HepG2 (cell line): ENCODE measurements around the gene CTRB2. TPM values are rescaled to one million over a fixed set of nuclear protein-coding genes. Genes with fewer than 3 reads are reported as not detected.
A peak's percentile ranks its signal among the peaks of the same experiment; 100 is the strongest.

ENCODE experiments used
- ATAC-seq: fragments of 200-7000 bp; cut with Tn5 transposase; 3 replicates; pipeline ENCODE4 v1.9.1; 2020; ENCODE audit warnings: mild to moderate bottlenecking, moderate library complexity
- BruUV-seq: library from RNA; stranded (reverse); fragments of 400-500 nt; replicated peaks from 2 replicates; lab custom pipeline; 2021; lab: Mats Ljungman, UMichigan
- CTCF ChIA-PET: fragments of 300-600 bp; formaldehyde crosslinking; extraction: SDS; loops from one replicate; lab custom pipeline; 2021; ENCODE audit warnings: low total read pairs, inconsistent platforms, low intra/inter-chr PET ratio; lab: Yijun Ruan, JAX
- POLR2A ChIA-PET: fragments of 350-600 bp; sonication (Branson Sonifier 250); formaldehyde crosslinking; loops from one replicate; lab custom pipeline; 2020; ENCODE audit warnings: antibody characterized with exemption, inconsistent platforms; lab: Yijun Ruan, JAX
- DNase-seq: peaks from one replicate; pipeline ENCODE4 v3.0.0-alpha.2; 2015; ENCODE audit warnings: low spot score
- FAIRE-seq: peaks from 3 replicates; lab custom pipeline; 2011; peaks lifted over from hg19 to GRCh38; lab: Jason Lieb, UNC
- H2AFZ ChIP-seq: one replicate; pipeline ENCODE4 v1.6.1; 2011; ENCODE audit warnings: low read length, inconsistent platforms
- H3K27ac ChIP-seq: fragments of 300-600 bp; 3 replicates; pipeline ENCODE4 v1.8.0; 2011; ENCODE audit warnings: mixed run types, mild to moderate bottlenecking, mixed read lengths, low read length, inconsistent platforms; ENCODE audit not compliant: insufficient read depth; ENCODE audit errors: extremely low read length
- H3K27me3 ChIP-seq, 2 experiments: fragments of 200-600 bp in 1 of 2; 2 replicates in 1 of 2; 3 replicates in 1 of 2; pipeline versions ENCODE4 v1.6.0 to v1.8.0; 2011; ENCODE audit warnings: low read length in 2 of 2, mild to moderate bottlenecking in 2 of 2, moderate library complexity in 2 of 2, inconsistent platforms in 1 of 2; ENCODE audit not compliant: insufficient read depth in 2 of 2, control insufficient read depth in 1 of 2
- H3K36me3 ChIP-seq, 2 experiments: fragments of 200-600 bp in 1 of 2; replicated peaks in 1 of 2; 2 replicates in 1 of 2; 3 replicates in 1 of 2; pipeline versions ENCODE4 v1.5.1 to v1.8.0; 2011; ENCODE audit warnings: low read length in 2 of 2, inconsistent platforms in 1 of 2; ENCODE audit not compliant: insufficient read depth in 2 of 2, control insufficient read depth in 1 of 2
- H3K4me1 ChIP-seq: 2 replicates; pipeline ENCODE4 v1.5.1; 2012; ENCODE audit warnings: low read length, inconsistent platforms; ENCODE audit not compliant: insufficient read depth
- H3K4me2 ChIP-seq: 2 replicates; pipeline ENCODE4 v1.6.0; 2011; ENCODE audit warnings: low read depth, low read length, inconsistent platforms
- H3K4me3 ChIP-seq, 3 experiments: fragments of 200-600 bp in 1 of 3; sonication (generic), shearing (Covaris generic) in 1 of 3; replicated peaks in 1 of 3; 2 replicates each; pipeline ENCODE4 v1.5.1; 2011 to 2016; ENCODE audit warnings: low read length in 3 of 3, inconsistent platforms in 2 of 3, low read depth in 2 of 3, mild to moderate bottlenecking in 2 of 3, control low read depth in 1 of 3, mixed read lengths in 1 of 3; ENCODE audit not compliant: insufficient read depth in 1 of 3
- H3K79me2 ChIP-seq: one replicate; pipeline ENCODE4 v1.6.1; 2011; ENCODE audit warnings: low read length, inconsistent platforms; ENCODE audit not compliant: insufficient read depth
- H3K9ac ChIP-seq: 2 replicates; pipeline ENCODE4 v1.6.0; 2011; ENCODE audit warnings: mild to moderate bottlenecking, low read depth, low read length, inconsistent platforms; ENCODE audit not compliant: insufficient read depth
- H3K9me3 ChIP-seq: 2 replicates; pipeline ENCODE4 v1.5.1; 2012; ENCODE audit warnings: mild to moderate bottlenecking, low read length
- H4K20me1 ChIP-seq: 2 replicates; pipeline ENCODE4 v1.6.0; 2011; ENCODE audit warnings: inconsistent platforms, mild to moderate bottlenecking, low read length, moderate library complexity; ENCODE audit not compliant: insufficient read depth
- ATF3 ChIP-seq: sonication (generic); formaldehyde crosslinking; IDR thresholded peaks from 2 replicates; pipeline ENCODE4 v1.4.0; 2020; ENCODE audit warnings: missing genetic modification reagents
- BRCA1 ChIP-seq: sonication (generic); formaldehyde crosslinking; IDR thresholded peaks from 2 replicates; pipeline ENCODE4 v1.4.0; 2020; ENCODE audit warnings: missing genetic modification reagents
- E2F1 ChIP-seq: sonication (generic); formaldehyde crosslinking; IDR thresholded peaks from 2 replicates; pipeline ENCODE4 v1.5.0; 2020; ENCODE audit warnings: missing genetic modification reagents
- HCFC1 ChIP-seq: fragments of 150-350 bp; IDR thresholded peaks from 2 replicates; pipeline ENCODE4 v1.6.1; 2014; ENCODE audit warnings: low read depth, low read length
- KDM5B ChIP-seq: sonication (generic); formaldehyde crosslinking; IDR thresholded peaks from 2 replicates; pipeline ENCODE4 v1.4.0; 2020; ENCODE audit warnings: missing genetic modification reagents, mild to moderate bottlenecking, borderline replicate concordance
- MXI1 ChIP-seq: IDR thresholded peaks from 3 replicates; pipeline ENCODE4 v1.6.1; 2012; ENCODE audit warnings: low read depth, low read length, inconsistent platforms, borderline replicate concordance
- NCOA1 ChIP-seq: sonication (generic); formaldehyde crosslinking; IDR thresholded peaks from 2 replicates; pipeline ENCODE4 v1.9.0; 2021; ENCODE audit warnings: missing genetic modification reagents
- NPAS2 ChIP-seq: sonication (generic); formaldehyde crosslinking; IDR thresholded peaks from 2 replicates; pipeline ENCODE4 v1.8.0; 2022; ENCODE audit warnings: mild to moderate bottlenecking, missing genetic modification reagents, borderline replicate concordance
- ONECUT2 ChIP-seq: sonication (generic); formaldehyde crosslinking; IDR thresholded peaks from 2 replicates; pipeline ENCODE4 v1.4.0; 2020; ENCODE audit warnings: missing genetic modification reagents
- SNAPC5 ChIP-seq: sonication (generic); formaldehyde crosslinking; IDR thresholded peaks from 2 replicates; pipeline ENCODE4 v1.8.1; 2023; ENCODE audit warnings: mild to moderate bottlenecking, missing genetic modification reagents, borderline replicate concordance
- SUZ12 ChIP-seq: fragments of 150-350 bp; IDR thresholded peaks from 2 replicates; pipeline ENCODE4 v1.6.1; 2014; ENCODE audit warnings: low read depth, low read length
- TEAD2 ChIP-seq: sonication (generic); formaldehyde crosslinking; IDR thresholded peaks from 2 replicates; pipeline ENCODE4 v1.9.0; 2021; ENCODE audit warnings: missing genetic modification reagents
- ZFP41 ChIP-seq: sonication (generic); formaldehyde crosslinking; IDR thresholded peaks from 2 replicates; pipeline ENCODE4 v1.4.0; 2020; ENCODE audit warnings: mild to moderate bottlenecking, missing genetic modification reagents, borderline replicate concordance
- ZNF207 ChIP-seq: fragments of 450-650 bp; IDR thresholded peaks from 2 replicates; pipeline ENCODE4 v1.6.1; 2016; ENCODE audit warnings: antibody characterized with exemption, borderline replicate concordance
- ZNF484 ChIP-seq: sonication (generic); formaldehyde crosslinking; IDR thresholded peaks from 2 replicates; pipeline ENCODE4 v1.5.1; 2020; ENCODE audit warnings: mild to moderate bottlenecking, low read depth, missing genetic modification reagents, borderline replicate concordance
- ZNF547 ChIP-seq: sonication (generic); formaldehyde crosslinking; IDR thresholded peaks from 2 replicates; pipeline ENCODE4 v1.5.1; 2020; ENCODE audit warnings: mild to moderate bottlenecking, missing genetic modification reagents
- ZNF615 ChIP-seq: sonication (generic); formaldehyde crosslinking; IDR thresholded peaks from 2 replicates; pipeline ENCODE4 v1.5.0; 2020; ENCODE audit warnings: mild to moderate bottlenecking, missing genetic modification reagents, borderline replicate concordance
- ZNF703 ChIP-seq: sonication (generic); formaldehyde crosslinking; IDR thresholded peaks from 2 replicates; pipeline ENCODE4 v1.5.1; 2020; ENCODE audit warnings: missing genetic modification reagents, mild to moderate bottlenecking, moderate library complexity, borderline replicate concordance
- ZNF772 ChIP-seq: sonication (generic); formaldehyde crosslinking; IDR thresholded peaks from 2 replicates; pipeline ENCODE4 v1.5.0; 2020; ENCODE audit warnings: mild to moderate bottlenecking, missing genetic modification reagents
- ZNF775 ChIP-seq: sonication (generic); formaldehyde crosslinking; IDR thresholded peaks from 2 replicates; pipeline ENCODE4 v1.4.0; 2020; ENCODE audit warnings: missing genetic modification reagents, mild to moderate bottlenecking, moderate library complexity, borderline replicate concordance
- ZNF782 ChIP-seq: sonication (generic); formaldehyde crosslinking; IDR thresholded peaks from 2 replicates; pipeline ENCODE4 v1.4.0; 2020; ENCODE audit warnings: missing genetic modification reagents, mild to moderate bottlenecking, borderline replicate concordance
- WGBS: methylation state at CpG from one replicate; pipeline ENCODE4 v1.1.6; 2017; ENCODE audit warnings: low lambda C conversion rate; 5-methylcytosine and 5-hydroxymethylcytosine counted together
- in situ Hi-C: cut with HindIII; loops from 2 replicates; pipeline ENCODE4 v1.10.0; 2017; ENCODE audit warnings: low pct_unique_long_range_greater_than_20kb; ENCODE audit not compliant: extremely low pct_ligation_motif_present
- intact Hi-C: fragments of 100-400 bp; cut with micrococcal nuclease; formaldehyde crosslinking; loops from one replicate; pipeline ENCODE4 v1.10.0; 2022; ENCODE audit not compliant: unreplicated experiment
- polyA plus RNA-seq, 8 experiments: library from polyadenylated mRNA; depleted of rRNA in 3 of 8; stranded (reverse) in 7 of 8; unstranded in 1 of 8; fragments of >200 nt; fragmentation: Illumina TruSeq in 4 of 8; extraction: Trizol in 4 of 8; gene quantifications; 2 replicates each; pipeline versions ENCODE4 v1.2.1 to v1.2.3, GENCODE V29; 2011 to 2016; ENCODE audit warnings: low read depth in 4 of 8, missing spikeins in 1 of 8, mixed read lengths in 1 of 8; ENCODE audit not compliant: insufficient read depth in 1 of 8
- total RNA-seq, 5 experiments: library from RNA; depleted of rRNA; stranded (reverse); fragments of >200 nt; fragmentation: Illumina TruSeq; extraction: Trizol; gene quantifications; 2 replicates each; pipeline ENCODE4 v1.2.3, GENCODE V29; 2016; ENCODE audit warnings: low read depth in 1 of 5

CTRB2 gene
- total and polyA plus RNA-seq, 2 of the 13 experiments (the other 11 are each of a cell fraction or from before 2014, with no cell fraction given) = 0.13 TPM; not detected in 1

- peak overlapping the region; percentile 11 to 63 (median 25); a peak in 5 of 6 replicates for H3K4me3 ChIP-seq
- peak overlapping the region; percentile 99 for H3K9ac ChIP-seq
- in situ Hi-C loops = no loop called here
- H3K9me3 ChIP-seq = no peaks in the 10 kb centered on the region
- POLR2A ChIA-PET = interaction anchor here (0.9 to 14.7 kb wide), 23 partner anchors 8 to 219 kb away, joined by 3 to 312 read pairs (median 5); partner anchors contain the start of genes CTRB1 and TMEM170A
- CTCF ChIA-PET = no interaction called here
- intact Hi-C loops = loop anchor here (1.0 to 5.0 kb wide), 4 partner anchors 11 to 248 kb away; partner anchors contain the start of gene ZNRF1
- H3K27me3 ChIP-seq = no peaks in the 10 kb centered on the region
- no peak overlapping the region for H2AFZ ChIP-seq
- DNase-seq = peak; percentile 99
- peak overlapping the region; percentile 97 for H3K27ac ChIP-seq
- FAIRE-seq = peak; percentile 88
- BruUV-seq = TSS peak; percentile 90
- H3K79me2 ChIP-seq = peaks cover 84% of the 10 kb centered on the region
- H3K4me1 ChIP-seq = peaks cover 85% of the 10 kb centered on the region
- H3K4me2 ChIP-seq = peak overlapping the region; percentile 84
- peaks cover 16% of the 10 kb centered on the region; the same call in 1 of the 2 replicates for H4K20me1 ChIP-seq
- 5% methylated on average over 21 of the region's 25 CpGs for WGBS
- peak; percentile 80 for ATAC-seq
- H3K36me3 ChIP-seq = peaks cover 22 to 32% of the 10 kb centered on the region in 2 experiments
- TF ChIP-seq NCOA1 (CRISPR knock-in tag) (peak; percentile 93), SUZ12 (no peak), SNAPC5 (CRISPR knock-in tag) (no peak), HCFC1 (no peak; the same call in 1 of the 2 replicates), ZNF782 (CRISPR knock-in tag) (no peak; the same call in 1 of the 2 replicates), ZNF207 (no peak), NPAS2 (no peak), E2F1 (CRISPR knock-in tag) (0 out of 2 replicates have a peak, but pooled peaks have one; percentile 4), ZFP41 (CRISPR knock-in tag) (peak; percentile 94; the same call in 1 of the 2 replicates), ATF3 (CRISPR knock-in tag) (peak; percentile 99), KDM5B (peak; percentile 95), ZNF703 (CRISPR knock-in tag) (0 out of 2 replicates have a peak, but pooled peaks have one; percentile 27), ZNF772 (CRISPR knock-in tag) (peak; percentile 87), ZNF484 (CRISPR knock-in tag) (0 out of 2 replicates have a peak, but pooled peaks have one; percentile 75), ONECUT2 (no peak), ZNF615 (CRISPR knock-in tag) (0 out of 2 replicates have a peak, but pooled peaks have one; percentile 0), TEAD2 (CRISPR knock-in tag) (no peak), BRCA1 (CRISPR knock-in tag) (peak; percentile 66; the same call in 1 of the 2 replicates), ZNF547 (CRISPR knock-in tag) (peak; percentile 96), ZNF775 (CRISPR knock-in tag) (0 out of 2 replicates have a peak, but pooled peaks have one; percentile 80), MXI1 (peak; percentile 76; the same call in 1 of the 3 replicates)
Measured at GRCh38 chr16:75244844-75245758, 38.1 kb upstream of the CTRB2 start.
